ENCODE data around the gene SCN1B. TPM values are rescaled to one million over a fixed set of nuclear protein-coding genes. Genes with fewer than 3 reads are reported as not detected.
A peak's percentile ranks its signal among the peaks of the same experiment; 100 is the strongest.

The SCN1B gene
- total RNA-seq, 1 donor from 2014 or later = 1.3 TPM

DNA sequence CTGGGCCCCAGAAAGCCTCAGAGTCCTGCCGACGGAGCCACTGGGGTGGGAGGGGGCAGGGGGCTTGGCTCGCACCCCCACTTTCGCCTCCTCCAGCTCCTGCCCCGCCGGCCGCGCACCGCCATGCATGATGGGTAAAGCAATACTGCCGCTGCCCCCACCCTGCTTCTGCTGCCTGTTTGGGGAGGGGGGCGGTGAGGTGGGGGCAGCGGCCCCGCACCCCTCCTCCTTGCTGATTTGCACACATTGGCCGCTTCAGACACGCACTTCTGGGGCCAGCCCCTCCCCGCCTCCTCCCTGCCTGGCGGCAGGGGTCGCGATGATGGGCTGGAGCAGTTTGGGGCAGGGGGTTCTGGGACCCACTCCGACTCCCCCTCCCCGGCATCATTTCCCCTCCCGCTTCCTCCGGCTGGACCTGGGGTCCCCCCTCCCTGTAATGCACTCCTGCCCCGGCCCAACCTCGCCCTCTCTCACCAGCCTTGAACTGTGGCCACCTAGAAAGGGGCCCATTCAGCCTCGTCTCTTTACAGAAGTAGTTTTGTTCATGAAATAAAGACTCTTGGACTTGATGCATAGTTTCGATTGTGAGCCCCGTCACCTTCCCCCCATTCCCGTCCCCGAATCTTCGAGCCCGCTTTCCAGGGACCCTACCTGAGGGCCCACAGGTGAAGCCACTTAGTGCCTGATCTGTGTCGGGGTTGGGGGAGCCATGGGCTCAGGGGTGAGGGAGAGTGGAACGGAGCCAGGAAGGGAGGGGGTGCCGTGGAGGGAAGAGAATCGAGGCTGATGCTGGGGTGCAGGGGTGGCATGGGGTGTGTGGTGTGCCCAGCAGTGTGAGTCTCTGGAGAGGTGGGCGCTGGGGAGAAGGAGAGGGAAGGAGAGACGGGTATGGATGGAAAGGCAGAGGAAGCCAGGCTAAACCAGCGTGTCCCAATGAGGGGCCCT lies 9.9 kb downstream of the SCN1B start:
- H3K4me3 ChIP-seq (ENCODE audit: low read depth, low read length) = no peak overlapping the region
- TF ChIP-seq, protein P1, sequence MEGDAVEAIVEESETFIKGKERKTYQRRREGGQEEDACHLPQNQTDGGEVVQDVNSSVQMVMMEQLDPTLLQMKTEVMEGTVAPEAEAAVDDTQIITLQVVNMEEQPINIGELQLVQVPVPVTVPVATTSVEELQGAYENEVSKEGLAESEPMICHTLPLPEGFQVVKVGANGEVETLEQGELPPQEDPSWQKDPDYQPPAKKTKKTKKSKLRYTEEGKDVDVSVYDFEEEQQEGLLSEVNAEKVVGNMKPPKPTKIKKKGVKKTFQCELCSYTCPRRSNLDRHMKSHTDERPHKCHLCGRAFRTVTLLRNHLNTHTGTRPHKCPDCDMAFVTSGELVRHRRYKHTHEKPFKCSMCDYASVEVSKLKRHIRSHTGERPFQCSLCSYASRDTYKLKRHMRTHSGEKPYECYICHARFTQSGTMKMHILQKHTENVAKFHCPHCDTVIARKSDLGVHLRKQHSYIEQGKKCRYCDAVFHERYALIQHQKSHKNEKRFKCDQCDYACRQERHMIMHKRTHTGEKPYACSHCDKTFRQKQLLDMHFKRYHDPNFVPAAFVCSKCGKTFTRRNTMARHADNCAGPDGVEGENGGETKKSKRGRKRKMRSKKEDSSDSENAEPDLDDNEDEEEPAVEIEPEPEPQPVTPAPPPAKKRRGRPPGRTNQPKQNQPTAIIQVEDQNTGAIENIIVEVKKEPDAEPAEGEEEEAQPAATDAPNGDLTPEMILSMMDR (conservative IDR thresholded peaks at IDR 0.05; ENCODE audit: low read depth, low read length) = no peak
- no peak for DNase-seq (ENCODE audit: low read depth)

DNA sequence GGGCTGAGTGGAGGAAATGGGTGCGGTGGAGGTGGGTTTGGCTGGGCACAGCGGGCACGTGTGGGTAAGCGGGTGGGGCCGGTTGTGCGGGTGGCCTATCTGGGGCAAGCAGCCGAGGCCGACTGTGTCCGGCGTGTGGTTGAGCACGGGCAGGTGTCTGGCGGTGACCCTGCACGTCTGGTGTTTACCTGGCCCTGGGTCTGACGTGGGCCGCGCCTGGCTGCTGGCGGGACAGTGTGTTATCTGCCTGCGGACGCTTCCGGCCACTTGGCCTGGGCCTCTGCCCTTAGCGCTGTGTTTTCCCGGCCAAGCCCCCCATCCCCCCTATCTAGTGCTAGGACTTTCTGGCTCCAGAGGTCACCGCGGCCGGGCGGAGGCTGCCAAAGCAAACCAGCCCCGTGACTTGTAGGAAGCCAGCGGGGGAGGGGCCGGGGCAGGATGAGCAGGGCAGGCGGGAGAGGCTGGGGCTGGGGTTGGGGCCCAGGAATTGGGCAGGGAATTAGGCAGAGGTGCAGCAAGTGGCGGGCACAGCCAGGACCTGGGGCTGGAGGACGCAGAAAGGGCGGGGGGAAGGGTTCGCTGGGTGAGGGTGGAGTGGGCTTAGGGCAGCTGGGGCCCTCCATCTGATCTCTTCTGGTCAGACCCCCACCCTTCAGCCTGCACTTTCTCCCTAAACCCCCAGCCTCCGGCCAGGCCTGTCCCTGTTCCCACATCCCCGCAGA lies 10.7 kb downstream of the SCN1B start:
- DNase-seq (ENCODE audit: low read depth) = no peak
- TF ChIP-seq, protein P1 (conservative IDR thresholded peaks at IDR 0.05; ENCODE audit: low read depth, low read length) = no peak
- peak overlapping the region; percentile 69 for H3K4me3 ChIP-seq (ENCODE audit: low read depth, low read length)

DNA sequence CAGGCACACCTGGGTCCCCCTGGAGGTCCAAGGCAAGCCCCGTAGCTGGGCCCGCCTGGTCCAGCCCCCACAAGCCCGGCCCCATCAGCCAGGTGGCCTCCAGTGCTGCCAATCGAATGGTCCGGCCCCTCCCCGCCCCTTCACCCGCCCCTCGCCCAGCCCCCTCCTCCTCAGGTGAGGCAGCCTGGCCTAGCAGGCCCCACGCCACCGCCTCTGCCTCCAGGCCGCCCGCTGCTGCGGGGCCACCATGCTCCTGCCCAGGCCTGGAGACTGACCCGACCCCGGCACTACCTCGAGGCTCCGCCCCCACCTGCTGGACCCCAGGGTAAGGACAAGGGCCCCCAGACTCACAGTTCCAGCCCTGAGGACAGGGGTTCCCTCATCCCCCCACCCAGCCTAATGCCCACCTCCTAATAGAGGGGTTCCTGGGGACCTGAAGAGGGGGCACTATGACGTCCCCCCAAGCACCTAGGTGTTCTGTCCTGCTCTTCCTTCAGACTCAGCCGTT lies 11.3 kb downstream of the SCN1B start, which contains the start of gene HPN:
TSS of gene HPN (plus strand) at position 174 of the 508 bp plus-strand sequence. CDS start 786 bp downstream, outside the sequence.
- DNase-seq (ENCODE audit: low read depth) = no peak
- peak within 1 kb of the TSS; percentile 69 for H3K4me3 ChIP-seq (ENCODE audit: low read depth, low read length)
- TF ChIP-seq, protein P1 (conservative IDR thresholded peaks at IDR 0.05; ENCODE audit: low read depth, low read length) = no peak

DNA sequence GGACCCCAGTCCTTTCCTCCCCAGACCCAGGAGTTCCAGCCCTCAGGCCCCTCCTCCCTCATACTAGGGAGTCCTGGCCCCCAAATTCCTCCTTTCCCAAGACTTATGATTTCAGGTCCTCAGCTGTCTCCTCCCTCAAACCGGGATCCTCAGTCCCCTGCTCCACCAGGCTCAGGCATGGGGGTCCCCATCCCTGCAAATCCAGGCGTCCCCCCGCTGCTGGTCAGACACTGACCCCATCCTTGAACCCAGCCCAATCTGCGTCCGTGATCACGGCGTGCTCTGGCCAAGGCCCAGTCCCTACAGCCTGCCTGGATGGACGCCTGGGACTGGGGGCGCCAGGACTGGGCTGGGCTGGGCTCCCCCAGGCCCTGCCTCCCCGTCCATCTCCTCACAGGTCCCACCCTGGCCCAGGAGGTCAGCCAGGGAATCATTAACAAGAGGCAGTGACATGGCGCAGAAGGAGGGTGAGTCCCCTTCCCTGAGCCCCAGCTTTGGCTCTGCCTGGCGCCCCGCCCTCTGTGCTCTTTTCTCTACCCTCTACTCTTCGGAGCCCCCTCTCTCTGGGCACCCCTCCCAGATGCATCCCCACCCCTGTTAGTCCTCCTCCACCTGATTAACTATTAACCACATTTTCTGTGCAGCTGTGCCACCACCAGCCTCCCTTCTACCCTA lies 11.9 kb downstream of the SCN1B start:
- H3K4me3 ChIP-seq (ENCODE audit: low read depth, low read length) = peak overlapping the region; percentile 69
- TF ChIP-seq, protein P1 (conservative IDR thresholded peaks at IDR 0.05; ENCODE audit: low read depth, low read length) = no peak
- DNase-seq (ENCODE audit: low read depth) = no peak

DNA sequence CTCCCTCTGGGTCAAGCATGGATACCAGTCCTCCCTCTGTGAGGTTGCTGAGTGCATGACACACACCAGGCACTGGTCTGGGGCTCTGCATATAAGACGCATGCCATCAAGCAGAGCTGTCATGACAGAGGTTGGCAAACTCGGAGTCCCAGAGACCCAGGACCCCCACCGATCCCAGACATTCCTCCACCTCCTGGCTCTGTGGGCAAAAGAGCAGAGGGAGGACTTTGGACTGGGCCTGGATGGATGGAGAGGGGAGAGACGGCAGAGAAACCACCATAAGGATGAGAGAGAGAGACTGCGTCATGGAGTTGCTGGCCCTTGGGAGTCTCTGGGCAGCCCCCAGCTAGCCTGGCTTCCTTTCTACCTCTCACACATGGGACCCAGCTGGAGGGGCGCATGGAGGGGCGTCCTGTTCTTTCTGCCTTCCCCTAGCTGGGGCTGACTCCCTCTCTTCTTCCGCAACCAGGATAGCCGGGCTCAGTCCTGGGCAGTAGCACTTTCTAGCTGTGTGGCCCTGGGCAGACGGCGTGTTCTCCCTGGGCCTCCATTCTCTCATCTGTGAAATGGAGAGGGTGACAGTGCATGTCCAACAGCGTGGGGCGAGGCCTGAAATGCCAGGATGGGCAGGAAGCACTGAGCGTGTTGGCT lies 12.8 kb downstream of the SCN1B start:
- DNase-seq (ENCODE audit: low read depth) = no peak
- TF ChIP-seq, protein P1 (conservative IDR thresholded peaks at IDR 0.05; ENCODE audit: low read depth, low read length) = no peak
- peak overlapping the region; percentile 69 for H3K4me3 ChIP-seq (ENCODE audit: low read depth, low read length)

DNA sequence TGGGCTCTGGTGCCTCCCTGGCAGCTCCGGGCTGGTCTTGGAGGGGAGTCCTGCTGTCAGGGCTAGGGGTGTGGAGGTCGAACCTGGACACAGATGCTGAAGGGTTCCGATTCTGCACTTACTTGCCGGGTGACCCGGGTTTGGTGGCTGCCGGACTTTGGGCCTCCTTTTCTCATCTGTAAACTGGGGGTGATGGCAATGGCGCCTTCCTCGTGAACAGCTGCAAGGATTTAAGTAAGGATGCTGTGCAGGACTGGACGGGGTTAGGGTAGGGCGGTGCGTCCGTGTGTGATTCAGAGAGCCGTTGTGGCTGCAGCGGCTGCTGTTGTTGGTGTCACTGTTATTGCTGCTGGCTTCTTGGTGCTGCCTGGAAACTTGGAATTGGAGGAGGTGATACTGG lies 13.6 kb downstream of the SCN1B start:
- peak overlapping the region; percentile 69 for H3K4me3 ChIP-seq (ENCODE audit: low read depth, low read length)
- no peak for DNase-seq (ENCODE audit: low read depth)
- TF ChIP-seq, protein P1 (conservative IDR thresholded peaks at IDR 0.05; ENCODE audit: low read depth, low read length) = no peak

Measured in epithelial cell of proximal tubule (primary cell).